OCI-LY3 (cell line): ENCODE data around the gene CFAP43.

ENCODE experiments used
- CTCF ChIP-seq: fragments of 200-600, 300-600 bp; sonication (generic); IDR thresholded peaks from 2 replicates; pipeline ENCODE4 v1.5.1; 2014; ENCODE audit warnings: antibody characterized with exemption, low read length, low read depth
- EZH2phosphoT487 ChIP-seq: fragments of 200-600 bp; shearing (Covaris generic); IDR thresholded peaks from 2 replicates; pipeline ENCODE4 v1.6.1; 2018; ENCODE audit warnings: antibody characterized with exemption, mixed run types, low read depth

GRCh38 chr10:104257235-104257634, 25.1 kb upstream of the CFAP43 start:
- TF ChIP-seq CTCF (no peak), EZH2phosphoT487 (no peak)
